CD4-positive, alpha-beta T cell treated with Interleukin-12 subunit alpha and Interleukin-12 subunit beta, for 1 hour (primary cell): ENCODE data around the gene EXOSC10.
"Not testable (repeated sequence)": the region's sequence is repeated elsewhere in the genome, so short reads cannot be mapped to it uniquely, and the experiment has no call there.

ENCODE experiments used
- DNase-seq: peaks from one replicate; pipeline ENCODE4 v3.0.0-alpha.2; 2020

Gene EXOSC10

DNA sequence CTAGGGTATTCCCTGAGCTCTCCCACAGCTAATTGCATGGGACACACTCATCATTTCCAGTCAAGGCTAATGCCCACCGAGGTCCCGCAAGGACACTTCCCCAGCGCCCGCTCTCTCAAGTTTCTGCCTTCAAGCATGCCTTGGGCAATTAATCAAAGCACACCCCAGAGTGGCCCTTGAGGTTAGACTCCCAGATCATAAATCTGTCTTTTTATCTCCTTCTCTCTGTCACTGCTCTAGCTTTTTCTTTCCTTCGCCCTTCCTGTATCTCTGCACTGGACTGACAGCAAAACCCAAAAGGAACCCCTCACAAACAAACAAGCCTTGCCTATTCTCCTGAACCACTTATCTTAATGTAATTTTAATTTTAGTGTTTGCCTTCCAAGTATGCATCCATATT lies 7.9 kb upstream of the EXOSC10 start:
- DNase-seq = no peak

DNA sequence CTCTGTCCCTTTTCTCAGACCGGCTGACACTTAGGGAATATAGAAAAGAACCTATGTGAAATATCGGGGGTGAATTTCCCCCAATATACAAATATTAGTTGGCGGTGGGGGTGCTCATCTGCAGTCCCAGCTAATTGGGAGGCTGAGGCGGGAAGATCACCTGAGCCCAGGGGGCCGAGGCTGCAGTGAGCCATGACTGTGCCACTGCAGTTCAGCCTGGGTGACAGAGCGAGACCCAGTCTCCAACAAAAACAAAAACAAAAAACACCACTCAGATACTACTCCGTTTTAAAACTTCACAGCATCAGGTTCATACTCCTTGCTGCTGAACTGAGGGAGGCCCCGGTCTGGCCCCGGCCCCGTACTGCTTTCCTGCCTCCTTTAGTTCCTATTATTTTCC lies 5.9 kb upstream of the EXOSC10 start:
- no peak for DNase-seq

GRCh38 chr1:11101347-11101746 lies 1.7 kb upstream of the EXOSC10 start:
- no peak for DNase-seq

- DNase-seq = not testable (repeated sequence)
These were observed 1.1 kb upstream of the EXOSC10 start for GRCh38 chr1:11100806-11101205.

- no peak for DNase-seq
These were observed 452 bp upstream of the EXOSC10 start for GRCh38 chr1:11100149-11100493.

DNA sequence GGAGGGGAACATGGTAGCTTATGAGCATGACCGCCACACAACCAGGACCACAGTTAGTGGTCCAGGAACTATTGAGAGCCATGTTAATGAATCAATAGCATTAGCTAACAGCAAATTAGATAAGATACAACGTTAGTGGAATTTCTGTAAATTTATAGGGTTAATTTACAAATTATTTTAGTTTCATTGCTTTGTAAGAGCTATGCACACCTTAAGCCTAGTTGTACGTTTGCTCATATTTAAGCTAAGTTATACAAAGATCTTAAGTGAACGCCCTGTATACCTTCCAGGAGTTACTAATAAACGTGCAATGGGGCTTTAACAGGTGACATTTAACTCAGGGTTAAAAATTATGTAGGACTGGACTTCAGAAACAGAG lies 749 bp downstream of the EXOSC10 start:
- DNase-seq = no peak

GRCh38 chr1:11083784-11084183 lies 15.9 kb downstream of the EXOSC10 start:
- DNase-seq = not testable (repeated sequence)

DNA sequence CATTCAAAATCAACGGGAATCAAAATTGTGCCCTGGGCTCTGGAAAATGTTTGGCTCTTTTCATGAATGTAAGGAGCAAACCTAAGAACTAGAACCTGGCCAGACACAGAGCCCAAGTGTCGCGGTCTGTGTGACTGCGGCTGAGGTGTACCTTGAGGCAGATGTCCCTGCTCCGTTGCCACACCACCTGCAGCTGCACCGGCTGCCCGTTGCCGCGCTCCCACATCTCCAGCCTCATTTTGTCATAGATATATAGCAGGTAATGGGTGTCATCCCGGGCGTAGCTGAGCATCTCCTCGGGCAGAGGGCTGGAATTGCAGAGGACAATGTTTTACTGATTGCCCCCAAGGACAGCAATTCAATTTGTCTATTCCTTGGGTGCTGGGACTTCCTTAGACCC lies 18.7 kb downstream of the EXOSC10 start:
- DNase-seq = no peak

DNA sequence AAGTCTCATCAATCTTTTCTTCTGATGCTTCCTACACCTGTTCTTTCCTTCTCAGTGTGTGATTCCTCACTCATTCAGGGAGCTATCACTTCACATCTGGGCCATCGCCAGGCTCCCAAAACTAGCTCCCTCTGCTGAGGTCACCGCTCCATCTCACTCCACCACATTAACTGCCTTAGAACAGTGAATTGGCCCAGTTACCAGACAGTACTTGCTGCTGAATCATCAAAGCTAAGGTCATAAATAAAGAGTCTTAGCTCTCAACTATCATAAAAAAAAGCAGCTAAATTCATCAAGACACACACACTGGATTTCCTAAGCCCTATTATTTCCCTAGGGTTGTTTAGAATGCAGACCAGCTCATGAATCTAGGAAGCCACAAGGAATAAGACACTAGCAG lies 21.0 kb downstream of the EXOSC10 start:
- DNase-seq = no peak

GRCh38 chr1:11073398-11073797 lies 26.3 kb downstream of the EXOSC10 start:
- DNase-seq = not testable (repeated sequence)

DNA sequence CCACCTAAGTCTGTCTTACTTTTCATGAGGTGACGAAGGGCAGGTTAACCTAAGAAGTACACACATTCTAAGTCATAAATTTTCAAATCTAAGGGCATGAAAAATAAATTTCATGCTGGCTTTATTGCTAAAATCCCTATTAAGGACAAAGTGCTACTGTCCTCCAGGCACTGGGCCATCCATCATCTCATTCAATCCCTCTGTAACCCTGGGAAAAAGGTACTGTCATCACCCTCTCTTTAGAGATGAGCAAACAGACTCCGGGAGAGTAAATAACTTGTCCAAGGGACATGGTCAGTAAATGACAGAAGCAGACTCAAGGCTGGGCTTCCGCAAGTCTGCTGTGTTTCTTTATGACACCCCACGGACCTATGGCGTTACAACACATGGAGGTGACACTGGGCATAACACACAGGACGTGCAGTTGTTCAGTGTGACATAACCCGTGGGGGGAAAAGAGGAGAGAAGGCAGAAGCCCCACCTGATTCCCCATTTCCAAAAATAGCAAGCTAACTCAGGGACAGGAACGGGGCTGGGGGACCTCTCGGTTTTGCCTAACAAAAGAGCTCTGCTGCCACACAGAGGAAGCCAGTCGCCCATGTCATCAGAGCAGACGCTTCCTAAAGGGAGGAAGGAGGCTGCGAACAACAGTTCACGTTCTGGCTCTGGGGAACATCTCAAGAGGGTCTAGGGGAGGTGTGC lies 27.3 kb downstream of the EXOSC10 start:
- no peak for DNase-seq

DNA sequence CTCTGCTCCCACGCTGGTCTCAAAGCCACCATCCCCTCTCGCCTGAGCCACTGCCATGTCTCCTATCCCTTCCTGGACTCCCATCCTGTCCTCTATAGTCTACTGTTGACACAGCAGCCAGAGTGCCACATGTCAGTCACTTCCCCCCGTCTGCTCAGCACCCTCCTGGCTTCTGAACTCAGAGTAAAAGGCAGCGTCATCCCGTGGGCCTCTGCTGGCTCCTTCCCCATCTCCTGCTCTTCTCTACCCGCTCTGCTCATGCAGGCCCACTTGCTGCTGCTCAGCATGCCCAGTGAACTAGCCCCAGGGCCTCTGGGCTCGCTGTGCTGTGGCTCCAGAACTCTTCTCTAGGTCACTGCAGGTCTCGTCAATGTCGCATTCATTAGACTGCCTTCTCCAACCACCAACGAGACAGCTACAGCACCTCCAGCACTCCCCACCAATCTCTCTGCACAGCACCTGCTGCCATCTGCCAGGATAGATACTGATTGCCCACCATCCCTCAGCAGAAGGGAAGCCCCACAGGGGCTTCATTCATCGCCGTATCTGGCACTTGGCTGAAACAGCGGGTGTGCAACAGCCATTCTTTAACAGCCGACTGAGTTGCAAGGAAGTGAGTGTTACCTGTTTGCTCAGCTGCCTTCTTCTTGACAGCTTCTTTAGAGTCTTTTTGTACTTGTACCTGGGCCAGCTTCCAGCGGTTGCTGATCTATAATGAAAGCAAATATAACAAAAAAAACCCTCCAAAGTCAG lies 28.0 kb downstream of the EXOSC10 start:
- no peak for DNase-seq

- DNase-seq = no peak
These were observed 28.8 kb downstream of the EXOSC10 start for GRCh38 chr1:11070876-11071275.

GRCh38 chr1:11068600-11069473 lies 30.8 kb downstream of the EXOSC10 start:
- no peak for DNase-seq

- DNase-seq = no peak
These were observed 31.7 kb downstream of the EXOSC10 start for GRCh38 chr1:11067716-11068599.

DNA sequence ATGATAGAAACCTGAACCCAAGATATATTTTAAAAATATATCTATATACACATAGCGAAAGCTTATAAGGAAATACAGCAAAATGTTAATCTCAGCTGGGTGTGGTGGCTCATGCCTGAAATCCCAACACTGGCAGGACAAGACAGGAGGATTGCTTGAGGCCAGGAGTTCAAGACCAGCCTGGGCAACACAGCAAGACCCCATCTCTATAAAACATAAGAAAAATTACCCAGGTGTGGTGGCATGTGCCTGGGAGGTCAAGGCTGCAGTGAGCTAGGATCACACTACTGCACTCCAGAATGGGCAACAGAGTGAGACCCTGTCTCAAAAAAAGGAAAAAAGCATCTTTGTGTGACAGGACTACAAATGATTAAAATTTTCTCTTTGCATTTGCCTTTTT lies 33.9 kb downstream of the EXOSC10 start:
- DNase-seq = no peak

DNA sequence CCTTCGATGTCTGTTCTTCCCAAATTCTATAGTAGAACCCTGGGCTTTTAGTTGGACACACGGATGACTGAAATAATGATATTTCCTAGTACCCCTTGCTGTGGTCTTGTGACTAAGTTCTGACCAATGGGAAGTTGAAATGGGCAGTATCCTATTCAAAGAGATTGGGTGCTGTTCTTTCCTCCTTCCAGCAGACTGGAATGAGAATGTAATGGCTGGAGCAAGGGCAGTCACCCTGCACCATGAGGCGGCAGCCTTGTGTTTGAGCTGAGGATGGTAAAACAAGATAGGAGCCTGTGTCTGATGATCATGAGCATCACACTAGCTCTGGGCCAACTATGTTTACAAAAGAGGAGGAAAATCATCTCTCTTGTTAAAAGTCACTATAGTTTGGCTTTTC lies 34.7 kb downstream of the EXOSC10 start:
- no peak for DNase-seq

- DNase-seq = not testable (repeated sequence)
These were observed 35.6 kb downstream of the EXOSC10 start for GRCh38 chr1:11063937-11064537.

DNA sequence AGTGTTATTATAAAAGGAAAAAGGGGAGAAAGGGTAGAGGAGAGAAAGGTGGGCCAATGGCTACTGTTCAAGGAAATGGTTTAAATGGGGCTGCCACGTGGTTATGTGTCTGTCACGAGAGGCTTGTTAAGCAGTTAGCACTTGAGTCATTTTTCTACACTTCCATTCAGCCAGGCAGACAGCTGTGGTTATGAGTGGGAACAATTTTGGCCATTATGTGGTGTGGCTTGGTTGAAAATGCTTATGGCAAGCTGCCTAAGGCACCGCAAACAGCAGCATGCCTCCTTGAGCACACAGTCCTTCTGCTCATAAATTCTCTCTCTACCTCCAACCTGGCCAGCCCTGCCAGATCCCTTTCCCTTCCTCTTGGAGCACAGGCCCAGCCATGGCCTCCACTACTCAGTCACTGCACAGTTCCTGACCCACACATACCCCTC lies 36.7 kb downstream of the EXOSC10 start:
- peak; percentile 19 for DNase-seq

DNA sequence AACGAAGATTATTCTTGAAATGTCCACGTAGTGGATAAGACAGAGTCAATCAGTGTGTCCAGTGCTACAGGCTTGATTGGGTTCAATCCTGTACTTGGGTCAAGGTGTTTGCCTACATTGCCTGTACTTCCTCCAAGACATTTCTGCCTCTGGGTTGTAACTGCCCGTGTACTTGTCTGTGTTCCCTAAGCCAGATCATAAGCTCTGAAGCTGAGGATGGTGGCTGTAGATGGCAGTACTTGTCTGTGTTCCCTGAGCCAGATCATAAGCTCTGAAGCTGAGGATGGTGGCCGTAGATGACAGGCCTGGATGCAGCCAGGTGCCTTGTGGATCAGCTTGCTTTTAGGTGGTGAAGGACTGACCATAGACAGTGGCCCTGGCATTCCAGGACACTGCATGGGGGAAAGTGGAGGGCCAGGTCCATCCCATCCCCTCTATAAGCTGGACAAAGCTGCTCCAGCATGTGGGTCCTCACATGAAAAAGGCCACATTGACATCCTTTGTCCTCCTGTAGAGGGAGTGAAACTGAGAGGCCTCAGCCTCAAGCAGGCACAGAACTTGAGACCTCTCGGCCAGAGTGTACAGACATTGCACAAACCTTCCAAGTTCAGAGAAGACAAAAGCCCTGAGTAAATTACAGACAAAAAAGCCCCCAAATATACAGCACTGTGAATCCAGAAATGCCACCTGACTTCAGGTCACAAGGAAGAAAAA lies 37.9 kb downstream of the EXOSC10 start:
- no peak for DNase-seq
